Fibroblast of skin of back (primary cell): Measurements from ENCODE around the gene CYTIP.
"Not testable (repeated sequence)": the region's sequence is repeated elsewhere in the genome, so short reads cannot be mapped to it uniquely, and the experiment has no call there.

ENCODE experiments used
- DNase-seq: peaks from one replicate; pipeline ENCODE4 v3.0.0-alpha.2; 2013

Gene CYTIP

DNA sequence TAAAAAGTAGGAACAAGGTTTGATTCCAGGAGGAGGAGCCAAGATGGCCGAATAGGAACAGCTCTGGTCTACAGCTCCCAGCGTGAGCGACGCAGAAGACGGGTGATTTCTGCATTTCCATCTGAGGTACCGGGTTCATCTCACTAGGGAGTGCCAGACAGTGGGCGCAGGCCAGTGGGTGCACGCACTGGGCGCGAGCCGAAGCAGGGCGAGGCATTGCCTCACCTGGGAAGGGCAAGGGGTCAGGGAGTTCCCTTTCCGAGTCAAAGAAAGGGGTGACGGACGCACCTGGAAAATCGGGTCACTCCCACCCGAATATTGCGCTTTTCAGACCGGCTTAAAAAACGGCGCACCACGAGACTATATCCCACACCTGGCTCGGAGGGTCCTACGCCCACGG is 75.4 kb downstream of the CYTIP start:
- DNase-seq: not testable (repeated sequence)

DNA sequence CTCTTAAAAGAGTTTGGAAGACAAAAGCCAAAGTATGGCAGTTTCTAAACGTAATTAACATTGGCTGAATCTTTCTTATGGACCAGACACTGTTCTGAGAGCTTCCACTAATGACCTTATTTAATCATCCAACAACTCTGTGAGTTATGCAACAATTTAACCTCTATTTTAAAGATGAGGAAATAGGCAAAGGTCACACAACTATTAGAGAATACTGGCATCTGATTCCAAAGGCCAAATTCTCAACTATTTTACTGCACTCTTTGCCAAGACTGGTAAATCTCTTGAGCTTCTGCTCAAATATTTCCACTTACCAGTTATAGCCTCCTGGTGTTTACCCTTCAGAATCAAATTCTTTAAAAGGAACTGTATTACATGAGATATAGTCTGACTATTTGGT is 76.2 kb downstream of the CYTIP start:
- DNase-seq: no peak
